ELF-1 (cell line): ENCODE results near the gene METTL25.

Experiments used
- DNase-seq: peaks from one replicate; pipeline ENCODE4 v3.0.0-alpha.2; 2016; ENCODE audit warnings: low read depth, low spot score

The METTL25 gene

GRCh38 chr12:82527165-82527780 lies 168.9 kb downstream of the METTL25 start:
- no peak for DNase-seq
